GM19372 (cell line): ENCODE results near the gene FBXW2.
"Not testable (repeated sequence)": the region's sequence is repeated elsewhere in the genome, so short reads cannot be mapped to it uniquely, and the experiment has no call there.

Experiments
- ATAC-seq: cut with Tn5 transposase; IDR thresholded peaks from one replicate; pipeline ENCODE4 v1.9.1; 2021; ENCODE audit warnings: mild to moderate bottlenecking, low read depth, moderate library complexity; ENCODE audit not compliant: unreplicated experiment

FBXW2 gene

DNA sequence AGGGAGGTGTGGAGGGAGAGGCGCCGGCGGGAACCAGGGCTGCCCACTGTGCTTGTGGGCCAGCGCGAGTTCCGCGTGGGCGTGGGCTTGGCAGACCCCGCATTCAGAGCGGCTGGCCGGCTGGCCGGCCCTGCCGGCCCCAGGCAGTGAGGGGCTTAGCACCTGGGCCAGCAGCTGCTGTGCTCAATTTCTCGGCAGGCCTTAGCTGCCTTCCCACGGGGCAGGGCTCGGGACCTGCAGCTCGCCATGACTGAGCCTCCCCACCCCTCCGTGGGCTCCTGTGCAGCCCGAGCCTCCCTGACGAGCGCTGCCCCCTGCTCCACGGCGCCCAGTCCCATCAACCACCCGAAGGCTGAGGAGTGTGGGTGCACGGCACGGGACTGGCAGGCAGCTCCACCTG lies 46.9 kb downstream of the FBXW2 start:
- ATAC-seq = not testable (repeated sequence)

DNA sequence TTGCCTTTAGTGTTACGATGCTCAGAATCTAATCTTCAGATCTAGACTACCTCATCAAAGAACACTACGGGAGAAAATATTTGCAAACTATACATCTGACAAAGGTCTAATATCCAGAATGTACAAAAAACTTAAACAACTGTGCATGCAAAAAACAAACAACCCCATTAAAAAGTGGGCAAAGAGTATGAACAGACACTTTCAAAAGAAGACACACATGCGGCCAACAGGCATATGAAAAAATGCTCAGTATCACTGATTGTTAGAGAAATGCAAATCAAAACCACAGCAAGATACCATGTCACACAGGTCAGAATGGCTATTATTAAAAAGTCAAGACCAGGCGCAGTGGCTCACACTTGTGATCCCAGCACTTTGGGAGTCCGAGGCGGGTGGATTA lies 47.9 kb downstream of the FBXW2 start:
- no peak for ATAC-seq

DNA sequence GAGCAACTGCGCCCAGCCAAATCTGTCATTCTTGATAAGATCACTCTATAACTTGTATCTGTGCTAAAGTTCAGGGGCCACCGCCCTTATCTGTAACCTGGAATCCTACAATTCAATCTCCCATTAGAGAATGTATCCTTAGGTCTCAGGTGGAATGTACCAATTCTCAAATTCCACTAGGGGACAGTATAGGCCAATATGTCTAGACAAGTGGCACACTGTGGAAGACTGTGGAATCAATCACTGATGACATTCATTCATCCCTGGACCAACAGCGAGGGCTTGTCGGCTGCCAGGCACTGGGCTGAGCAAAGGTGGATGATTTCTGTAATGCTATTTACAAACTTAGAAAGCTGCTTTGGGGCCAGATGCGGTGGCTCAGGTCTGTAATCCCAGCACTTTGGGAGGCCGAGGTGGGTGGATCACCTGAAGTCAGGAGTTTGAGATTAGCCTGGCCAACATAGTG lies 50.2 kb downstream of the FBXW2 start:
- no peak for ATAC-seq

DNA sequence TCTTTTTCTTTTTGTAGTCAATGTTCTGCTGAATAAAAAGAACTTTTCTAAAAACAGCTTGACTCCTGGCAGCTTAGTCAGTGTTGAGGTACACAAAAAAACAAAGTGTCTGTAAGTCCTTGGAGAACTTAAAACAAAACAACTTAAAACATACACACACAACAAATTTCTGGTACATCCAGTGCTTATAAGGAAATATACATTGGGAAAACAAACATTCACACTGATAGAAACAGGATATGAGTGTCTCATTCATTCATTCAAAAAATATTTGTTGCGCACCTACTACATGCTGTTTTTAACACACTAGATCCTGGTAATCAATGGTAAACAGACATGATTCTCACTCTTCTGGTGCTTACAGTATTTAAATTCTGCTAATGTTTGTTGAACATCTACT lies 51.5 kb downstream of the FBXW2 start:
- ATAC-seq = no peak

DNA sequence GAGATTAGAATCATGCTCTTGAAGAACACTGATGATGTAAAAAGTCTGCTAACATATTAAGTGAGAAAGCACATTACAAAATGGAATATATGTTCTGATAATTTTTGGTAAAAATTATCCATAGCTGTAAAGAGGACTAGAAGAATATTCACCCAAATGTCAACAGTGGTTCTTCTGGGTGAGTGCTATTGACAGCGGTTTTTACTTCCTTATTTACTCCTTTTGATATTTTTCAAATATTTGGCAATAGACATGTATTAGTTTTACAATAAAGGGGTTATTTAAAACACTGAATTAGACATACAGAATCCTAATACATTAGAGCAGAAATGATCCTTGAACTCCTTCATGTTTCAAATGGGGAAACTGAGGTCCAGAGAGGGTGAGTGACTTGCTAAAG lies 52.0 kb downstream of the FBXW2 start:
- ATAC-seq = no peak

DNA sequence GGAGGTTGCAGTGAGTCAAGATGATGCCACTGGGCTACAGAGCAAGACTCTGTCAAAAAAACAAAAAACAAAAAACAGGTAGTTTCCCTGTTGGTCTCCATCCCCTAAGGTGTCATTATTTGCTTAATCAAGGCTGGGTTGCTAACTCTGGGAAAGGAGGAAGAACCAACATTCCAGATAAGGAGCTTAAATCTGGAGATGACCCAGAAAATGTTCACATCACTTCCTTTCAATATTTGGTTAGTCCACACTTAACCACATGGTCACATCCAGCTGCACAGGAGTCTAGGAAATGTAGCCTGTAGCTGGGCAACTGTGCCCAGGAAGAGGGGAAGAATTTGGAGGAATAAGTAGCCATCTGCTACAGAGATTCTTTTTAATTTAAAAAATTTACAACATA lies 53.1 kb downstream of the FBXW2 start:
- ATAC-seq = no peak

DNA sequence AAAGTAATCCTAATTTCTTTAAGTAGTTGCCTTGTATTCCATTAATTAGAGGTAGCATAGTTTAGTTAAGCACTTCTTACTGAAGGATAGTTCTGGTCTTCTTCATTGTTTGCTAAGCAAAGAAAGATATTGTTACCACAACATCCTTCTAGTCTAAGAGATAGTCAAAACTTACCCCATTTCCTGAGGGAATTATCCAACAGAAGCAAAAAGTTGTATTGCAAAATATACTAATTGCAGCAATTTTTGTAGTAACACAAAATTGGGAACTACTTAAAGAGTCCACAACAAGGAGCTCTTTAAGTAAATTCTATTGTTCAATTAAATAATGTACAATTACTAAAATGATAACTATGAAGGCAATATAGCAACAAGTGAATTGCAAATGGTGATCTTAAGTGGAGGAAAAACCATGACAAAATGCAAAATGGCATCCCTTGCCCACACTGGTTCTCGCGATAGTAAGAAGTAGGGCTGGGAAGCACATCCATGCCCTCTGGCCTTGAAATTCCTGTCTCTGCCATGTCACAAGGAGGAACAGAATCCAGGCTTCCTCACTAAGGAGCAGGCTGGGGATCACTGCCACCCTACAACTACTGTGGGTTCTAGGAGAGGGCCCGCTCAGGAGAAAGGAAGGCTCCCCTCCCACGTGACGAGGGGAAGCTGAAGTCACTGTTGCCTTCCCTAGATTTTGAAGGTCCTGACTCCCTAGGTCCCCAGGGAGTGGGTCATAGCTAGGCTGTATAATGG lies 55.6 kb downstream of the FBXW2 start:
- ATAC-seq = no peak

DNA sequence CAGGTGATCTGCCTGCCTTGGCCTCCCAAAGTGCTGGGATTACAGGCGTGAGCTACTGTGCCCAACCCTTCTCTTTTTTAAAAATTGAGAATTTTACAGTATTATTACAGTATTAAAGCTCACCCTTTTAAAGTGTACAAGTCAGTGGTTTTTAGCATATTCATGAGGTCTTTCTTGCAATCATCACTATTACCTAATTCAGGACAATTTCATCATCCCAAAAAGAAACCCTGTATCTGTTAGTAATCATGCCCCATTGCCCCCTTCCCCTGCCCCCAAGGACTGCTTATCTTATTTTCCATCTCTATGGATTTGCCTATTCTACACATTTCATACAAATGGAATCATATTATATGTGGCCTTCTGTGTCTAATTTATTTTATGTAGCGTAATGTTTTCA lies 56.3 kb downstream of the FBXW2 start:
- no peak for ATAC-seq

DNA sequence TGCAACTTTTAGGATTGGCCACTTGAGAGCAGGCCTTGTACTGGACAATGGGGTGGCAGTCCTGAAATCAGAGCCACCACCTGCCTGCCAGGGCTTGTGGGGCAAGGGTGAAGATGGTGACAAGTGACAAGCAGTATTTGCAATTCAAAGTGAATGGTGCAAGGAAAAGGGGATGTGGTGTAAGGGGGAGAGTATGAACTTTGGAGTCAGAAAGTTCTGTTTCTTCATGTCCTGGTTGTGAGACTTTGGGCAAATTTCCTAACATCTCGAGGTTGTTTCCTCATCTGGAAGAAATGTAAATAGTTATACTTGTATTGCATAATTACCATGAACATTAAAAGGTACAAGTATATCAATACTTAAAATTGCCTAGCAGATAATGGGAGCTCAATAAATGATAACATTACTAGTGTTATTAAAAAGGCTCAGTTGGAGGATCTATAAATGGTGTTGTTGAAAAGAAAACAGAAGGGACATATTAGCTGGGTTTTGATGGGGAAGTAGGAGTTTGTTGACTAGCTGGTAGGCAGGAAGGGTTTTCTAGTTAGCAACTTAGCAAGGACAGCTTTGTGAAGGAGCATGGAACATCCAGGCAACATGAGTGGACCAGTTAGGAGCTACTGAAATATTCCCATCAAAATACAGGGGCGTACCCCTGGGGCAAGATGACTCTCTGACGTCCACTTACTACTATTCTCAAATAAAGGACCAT lies 57.6 kb downstream of the FBXW2 start:
- no peak for ATAC-seq

DNA sequence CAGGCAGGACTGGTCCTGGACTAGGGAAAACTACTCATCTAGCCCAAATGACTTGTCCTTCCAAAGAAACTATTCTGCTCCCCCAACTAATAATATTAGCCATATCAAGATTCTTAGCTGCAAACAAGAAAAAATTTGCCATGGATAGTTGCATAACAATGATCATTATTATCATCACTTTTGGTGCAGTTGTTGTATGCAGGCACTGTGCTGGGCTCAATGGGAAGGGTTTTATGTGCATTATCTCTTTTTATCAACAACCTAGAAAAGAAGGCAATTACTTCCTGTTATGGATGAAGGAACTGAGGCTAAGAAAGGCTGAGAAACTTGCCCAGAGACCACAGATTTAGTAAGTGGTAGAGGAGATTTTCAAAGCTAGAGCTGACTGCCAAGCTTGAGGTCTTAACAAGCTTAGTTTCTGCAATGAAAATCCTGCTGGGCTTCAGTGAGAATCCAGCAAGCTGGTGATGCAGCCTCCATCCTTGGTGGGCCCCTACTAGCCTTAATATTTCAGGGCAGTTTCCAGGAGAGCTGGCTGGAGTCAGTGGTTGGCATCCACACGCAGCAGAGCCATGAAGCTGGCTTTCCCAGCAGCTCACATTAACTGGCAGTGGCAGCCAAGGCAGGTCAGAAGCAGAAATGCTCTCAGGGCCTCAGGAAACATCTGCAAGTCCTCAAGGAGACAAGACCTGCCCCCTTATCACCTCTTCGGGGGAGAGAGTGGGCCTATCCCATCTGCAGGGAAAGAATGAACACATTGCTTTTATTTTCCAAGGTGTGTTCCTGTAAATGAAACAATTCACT lies 58.4 kb downstream of the FBXW2 start:
- no peak for ATAC-seq

DNA sequence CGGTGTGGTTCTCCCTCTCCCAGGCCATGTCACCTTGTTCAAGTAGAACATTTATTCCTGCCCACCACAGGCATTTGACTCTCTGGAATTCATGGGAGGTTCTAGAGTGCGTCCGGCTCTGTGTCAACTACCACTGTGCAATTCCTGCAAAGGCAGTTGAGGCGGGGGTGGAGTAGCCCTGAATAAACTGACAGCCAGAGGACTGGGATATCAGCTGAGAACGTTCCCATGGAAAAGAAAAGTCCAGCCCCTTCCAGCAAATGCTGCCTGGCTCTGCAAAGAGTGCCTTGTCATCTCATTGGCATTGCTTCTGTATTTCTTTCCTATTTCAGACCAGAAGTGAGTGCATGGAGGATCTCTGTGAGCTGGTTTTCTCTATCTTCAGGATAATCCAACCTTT lies 60.0 kb downstream of the FBXW2 start:
- no peak for ATAC-seq

DNA sequence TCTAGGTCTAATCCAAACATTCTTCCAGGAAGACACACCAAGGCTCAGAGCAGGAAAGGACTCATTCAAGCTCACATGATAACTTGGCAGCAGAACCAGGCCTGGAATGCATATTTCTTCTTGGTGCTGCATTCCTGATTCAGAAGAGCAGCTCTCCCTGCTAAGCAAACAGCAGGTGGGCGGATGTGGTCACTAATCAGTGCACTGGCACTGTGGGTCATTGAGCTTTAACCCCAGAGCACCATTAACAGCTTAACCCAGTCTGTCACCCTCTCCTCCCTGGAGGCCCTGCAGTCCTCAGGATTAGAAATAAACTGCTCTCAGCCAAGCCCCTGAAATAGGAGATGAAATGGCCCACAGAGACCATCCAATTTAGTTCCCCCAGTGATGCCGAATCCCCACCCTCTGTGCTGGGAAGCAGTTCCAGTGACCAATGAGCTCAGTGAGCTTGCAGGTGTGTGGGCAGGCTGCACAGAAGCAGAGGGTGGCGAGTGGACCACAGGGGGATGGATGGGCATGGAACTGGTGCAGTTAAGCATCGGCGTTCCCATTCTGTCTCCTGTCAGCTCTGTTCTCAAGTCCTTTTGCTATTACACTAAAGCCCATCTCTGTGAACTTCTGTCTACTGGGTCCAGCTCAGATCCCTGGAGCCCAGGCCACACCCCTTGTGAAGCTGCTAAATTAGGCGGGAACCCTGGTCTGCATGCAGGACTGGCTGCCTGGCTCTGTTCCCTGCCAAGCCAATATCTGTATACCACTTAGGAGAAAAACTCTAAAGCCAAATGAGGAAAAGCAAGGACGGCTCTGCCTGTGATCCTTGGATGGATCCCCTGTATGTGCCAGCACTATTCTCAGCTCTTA lies 62.3 kb downstream of the FBXW2 start:
- ATAC-seq = no peak

DNA sequence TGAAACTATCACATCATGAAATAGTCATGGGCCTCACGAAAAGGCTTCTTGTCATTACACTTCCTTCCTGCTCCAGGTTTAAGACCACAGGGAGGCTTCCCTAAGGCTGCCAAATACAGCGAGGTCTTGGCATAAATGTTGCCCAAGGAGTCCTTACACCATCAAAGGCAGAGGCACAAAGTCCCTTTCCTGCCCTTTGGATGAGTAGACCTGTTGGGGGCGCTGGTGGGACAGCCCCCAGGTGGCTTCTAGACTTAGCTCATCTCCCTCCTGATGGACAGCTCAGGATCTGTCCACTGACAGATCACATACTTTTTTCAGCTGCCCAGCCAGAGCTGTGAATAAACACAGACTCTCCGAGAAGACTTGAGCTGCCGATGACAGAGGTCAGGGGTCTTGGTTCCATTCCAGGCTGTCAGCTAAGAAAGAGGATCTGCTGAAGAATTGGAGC lies 63.4 kb downstream of the FBXW2 start:
- ATAC-seq = no peak

DNA sequence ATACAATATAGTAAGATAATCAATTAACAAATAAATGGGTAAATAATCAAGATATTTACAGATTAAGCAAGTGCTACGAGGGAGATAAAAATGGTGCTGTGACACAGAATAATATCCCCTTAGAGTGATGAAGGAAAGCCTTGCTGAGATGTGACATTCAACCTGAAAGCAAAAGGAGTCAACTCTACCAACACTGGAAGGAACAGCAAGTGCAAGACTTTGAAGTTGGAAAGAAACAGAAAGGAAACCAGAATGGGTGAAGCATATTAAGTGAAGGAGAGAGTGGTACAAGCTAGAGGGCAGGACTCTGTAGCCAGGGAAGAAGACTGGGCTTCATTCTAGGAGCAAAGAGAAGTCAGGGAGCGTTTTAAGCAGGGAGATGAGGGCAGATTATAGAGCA lies 66.7 kb downstream of the FBXW2 start:
- no peak for ATAC-seq

DNA sequence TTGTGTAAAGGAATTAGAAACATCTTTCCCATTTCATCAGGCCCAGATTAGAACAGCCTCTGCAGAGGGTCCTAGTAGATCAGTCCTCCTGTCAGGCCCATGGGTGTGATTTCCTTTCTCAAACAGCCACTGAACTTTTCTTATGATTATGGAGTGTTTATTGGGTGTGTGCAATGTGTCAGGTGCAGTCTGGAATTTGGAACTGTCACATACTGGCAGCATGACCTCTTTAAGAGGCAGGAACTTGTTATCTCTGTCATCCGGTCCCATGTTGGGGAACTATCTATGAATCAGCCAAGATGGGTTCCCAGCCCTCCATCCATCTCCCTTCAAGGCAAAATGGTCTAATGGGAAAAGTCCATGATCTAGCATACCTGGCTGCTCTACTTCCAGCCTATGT lies 67.3 kb downstream of the FBXW2 start:
- no peak for ATAC-seq

DNA sequence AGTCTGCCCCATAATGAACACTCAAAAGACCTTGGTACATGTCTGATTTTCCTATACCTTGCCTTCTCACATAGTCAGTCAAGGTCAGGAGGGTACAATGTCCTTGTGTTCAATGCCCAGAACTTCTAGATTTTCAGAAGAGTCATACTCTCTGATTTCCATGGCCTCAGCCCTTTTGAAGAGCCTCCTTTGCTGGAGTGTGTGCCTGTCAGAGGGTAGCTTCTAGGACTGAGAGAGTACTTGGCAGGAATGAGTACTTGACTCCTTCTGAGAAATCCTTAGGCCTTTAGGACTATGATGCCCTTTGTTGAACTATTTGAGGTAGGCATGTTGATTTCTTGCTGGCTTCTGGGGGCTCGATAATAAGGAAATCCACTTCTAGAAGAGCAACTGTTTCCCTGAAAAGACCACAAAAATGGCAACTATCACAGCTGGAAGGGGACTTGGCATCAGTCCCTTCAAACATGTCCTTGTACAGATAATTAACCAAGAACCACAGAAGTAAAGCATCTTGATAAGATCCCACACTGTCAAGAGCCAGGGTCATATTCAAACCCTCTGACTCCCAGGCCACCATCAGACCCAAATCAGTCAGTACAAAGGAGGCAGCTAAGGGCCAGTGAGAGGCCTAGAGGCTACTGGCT lies 68.3 kb downstream of the FBXW2 start:
- ATAC-seq = no peak

DNA sequence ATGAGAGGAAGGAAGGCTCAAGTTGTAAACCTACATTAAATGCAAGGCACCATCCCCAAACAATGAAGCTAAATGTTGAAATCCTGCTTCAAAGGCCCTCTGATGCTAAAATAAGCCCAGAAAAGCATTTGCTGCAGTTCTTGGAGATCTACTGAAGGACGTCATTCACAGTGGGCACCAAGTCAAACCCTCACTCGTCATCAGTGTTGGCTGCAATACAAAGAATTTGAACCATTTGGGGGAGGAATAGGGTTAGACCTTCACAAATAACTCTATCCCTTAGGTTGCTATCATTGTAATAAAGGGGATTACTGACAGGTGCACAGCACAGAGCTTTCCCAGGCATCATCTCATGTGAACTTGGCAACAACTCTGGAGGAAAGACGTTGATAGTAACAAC lies 69.7 kb downstream of the FBXW2 start:
- ATAC-seq = no peak

DNA sequence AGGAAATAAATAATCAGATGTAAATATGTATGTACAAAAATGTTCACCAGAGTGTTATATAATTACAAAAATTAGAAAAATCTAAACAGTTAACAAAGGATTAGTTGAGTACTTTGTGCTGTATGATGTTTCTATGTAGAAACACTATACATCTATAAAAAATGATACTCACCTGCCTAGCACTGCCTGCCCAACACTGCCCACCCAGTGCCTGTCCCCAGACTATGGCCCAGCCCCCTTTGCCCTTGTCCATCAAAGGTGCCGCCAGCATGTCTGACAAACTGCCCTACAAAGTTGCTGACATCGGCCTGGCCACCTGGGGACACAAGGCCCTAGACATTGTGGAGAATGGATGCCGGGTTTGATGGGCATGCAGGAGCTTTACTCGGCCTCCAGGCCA lies 72.8 kb downstream of the FBXW2 start:
- no peak for ATAC-seq

DNA sequence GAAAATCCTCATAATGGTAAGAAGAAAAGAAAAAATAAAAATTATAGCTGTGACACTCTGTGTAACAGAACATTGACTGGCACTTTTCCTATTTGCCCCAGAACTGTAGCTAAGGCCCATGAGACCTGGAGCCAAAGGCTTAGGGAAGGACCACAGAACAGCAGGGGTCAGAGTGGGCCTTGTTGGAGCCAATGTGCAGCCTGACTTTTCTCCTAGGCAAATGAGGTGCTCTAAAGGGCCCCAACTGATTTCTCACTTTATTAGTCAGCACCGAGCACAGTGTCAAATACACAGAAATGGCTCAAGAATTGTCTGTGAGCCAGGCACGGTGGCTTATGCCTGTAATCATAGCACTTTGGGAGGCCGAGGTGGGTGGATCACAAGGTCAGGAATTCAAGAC lies 74.9 kb downstream of the FBXW2 start:
- ATAC-seq = no peak

DNA sequence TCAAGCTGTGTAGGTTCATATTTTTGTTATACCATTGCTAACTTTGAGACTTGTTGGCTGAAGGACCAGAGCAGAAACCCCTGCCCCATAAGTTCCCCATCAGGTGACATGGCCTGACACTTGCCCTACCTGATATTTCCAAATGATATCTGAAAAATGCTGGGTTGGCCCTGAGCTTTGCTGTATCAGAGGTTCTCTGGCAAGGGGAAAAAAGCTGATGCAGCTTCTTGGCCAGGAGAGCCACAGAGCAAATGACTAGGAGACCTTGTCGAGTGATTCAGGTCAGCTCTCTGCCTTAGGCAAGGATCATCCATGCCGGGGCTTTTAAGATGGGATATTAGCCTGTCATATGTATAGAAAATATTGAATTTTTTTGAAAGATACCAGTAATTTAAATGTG lies 76.0 kb downstream of the FBXW2 start:
- ATAC-seq = no peak
